ENCODE data around the gene SCYL2. TPM values are rescaled to one million over a fixed set of nuclear protein-coding genes. Genes with fewer than 3 reads are reported as not detected.

Gene SCYL2
- total RNA-seq, 1 experiment from 2014 or later = 49.5 TPM

DNA sequence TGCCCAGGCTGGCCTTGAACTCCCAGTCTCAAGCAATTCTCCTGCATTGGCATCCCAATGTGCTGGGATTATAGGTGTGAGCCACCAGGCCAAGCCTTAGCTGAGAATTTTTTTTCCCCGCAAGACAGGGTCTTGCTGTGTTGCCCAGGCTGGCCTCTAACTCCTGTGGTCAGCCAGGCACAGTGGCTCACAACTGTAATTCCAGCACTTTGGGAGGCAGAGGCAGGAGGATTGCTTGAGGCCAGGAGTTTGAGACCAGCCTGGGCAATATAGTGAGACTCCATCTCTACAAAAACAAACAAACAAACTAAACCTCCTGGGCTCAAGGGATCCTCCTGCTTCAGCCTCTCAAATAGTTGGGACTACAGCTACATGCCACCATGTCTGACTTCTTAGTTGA is 27.4 kb upstream of the SCYL2 start:
- TF ChIP-seq, protein P1, sequence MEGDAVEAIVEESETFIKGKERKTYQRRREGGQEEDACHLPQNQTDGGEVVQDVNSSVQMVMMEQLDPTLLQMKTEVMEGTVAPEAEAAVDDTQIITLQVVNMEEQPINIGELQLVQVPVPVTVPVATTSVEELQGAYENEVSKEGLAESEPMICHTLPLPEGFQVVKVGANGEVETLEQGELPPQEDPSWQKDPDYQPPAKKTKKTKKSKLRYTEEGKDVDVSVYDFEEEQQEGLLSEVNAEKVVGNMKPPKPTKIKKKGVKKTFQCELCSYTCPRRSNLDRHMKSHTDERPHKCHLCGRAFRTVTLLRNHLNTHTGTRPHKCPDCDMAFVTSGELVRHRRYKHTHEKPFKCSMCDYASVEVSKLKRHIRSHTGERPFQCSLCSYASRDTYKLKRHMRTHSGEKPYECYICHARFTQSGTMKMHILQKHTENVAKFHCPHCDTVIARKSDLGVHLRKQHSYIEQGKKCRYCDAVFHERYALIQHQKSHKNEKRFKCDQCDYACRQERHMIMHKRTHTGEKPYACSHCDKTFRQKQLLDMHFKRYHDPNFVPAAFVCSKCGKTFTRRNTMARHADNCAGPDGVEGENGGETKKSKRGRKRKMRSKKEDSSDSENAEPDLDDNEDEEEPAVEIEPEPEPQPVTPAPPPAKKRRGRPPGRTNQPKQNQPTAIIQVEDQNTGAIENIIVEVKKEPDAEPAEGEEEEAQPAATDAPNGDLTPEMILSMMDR (IDR thresholded peaks at IDR 0.05; ENCODE audit: insufficient read depth in 1 of 2, low read depth in 1 of 2, low read length in 1 of 2, severe bottlenecking in 1 of 2, unreplicated experiment in 1 of 2) = no peak
- H3K4me1 ChIP-seq = peaks cover under 1% of the 10 kb centered on the region
- BruUV-seq (replicated peaks) = no TSS peak
- no peak overlapping the region for H3K4me3 ChIP-seq (ENCODE audit: low read depth, low read length)
- H3K36me3 ChIP-seq (ENCODE audit: control insufficient read depth, insufficient read depth, low read length) = no peaks in the 10 kb centered on the region
- no peak overlapping the region for H3K27ac Mint-ChIP-seq (ENCODE audit: unreplicated experiment)
- H3K9me3 ChIP-seq = no peaks in the 10 kb centered on the region
- H3K4me3 Mint-ChIP-seq (ENCODE audit: unreplicated experiment) = no peak overlapping the region
- H3K4me1 Mint-ChIP-seq (ENCODE audit: low read depth, unreplicated experiment) = peaks cover under 1% of the 10 kb centered on the region
- POLR2A ChIA-PET = no interaction called here
- H3K36me3 Mint-ChIP-seq (ENCODE audit: insufficient read depth, unreplicated experiment) = no peaks in the 10 kb centered on the region
- intact Hi-C loops (cut with micrococcal nuclease; ENCODE audit: unreplicated experiment) = loop anchor here (10.0 kb wide), 1 partner anchor 155 kb away; no protein-coding TSS in a partner anchor
- no peaks in the 10 kb centered on the region for H3K27me3 ChIP-seq (replicated peaks; ENCODE audit: control insufficient read depth, insufficient read depth, low read length)
- H3K27me3 Mint-ChIP-seq (ENCODE audit: insufficient read depth, unreplicated experiment) = no peaks in the 10 kb centered on the region
- H3K9me3 Mint-ChIP-seq (ENCODE audit: unreplicated experiment) = no peaks in the 10 kb centered on the region
- CTCF ChIA-PET = no interaction called here
- no peak for DNase-seq

DNA sequence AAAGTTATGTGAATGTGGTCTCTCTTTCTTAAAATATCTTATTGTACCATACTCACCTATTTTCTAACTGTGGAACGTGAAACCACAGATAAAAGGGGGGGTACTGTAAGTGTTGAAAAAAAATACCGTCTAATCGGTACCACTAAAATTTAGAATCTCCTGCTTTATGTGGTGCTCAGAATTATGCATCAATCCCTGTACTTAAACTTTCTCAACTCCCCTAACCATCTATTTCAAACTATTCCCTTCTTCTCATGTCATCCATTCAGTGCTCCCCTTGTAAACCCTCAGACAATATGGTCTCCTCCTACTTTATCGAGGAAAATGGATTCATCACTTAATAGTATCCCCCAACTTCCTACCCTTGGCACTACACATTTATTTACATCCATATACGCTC is 23.8 kb upstream of the SCYL2 start:
- no peak for DNase-seq
- Mint-ChIP-seq H3K27ac (ENCODE audit: unreplicated experiment) (no peak overlapping the region), H3K9me3 (ENCODE audit: unreplicated experiment) (no peaks in the 10 kb centered on the region), H3K36me3 (ENCODE audit: insufficient read depth, unreplicated experiment) (no peaks in the 10 kb centered on the region), H3K4me1 (ENCODE audit: low read depth, unreplicated experiment) (no peaks in the 10 kb centered on the region), H3K27me3 (ENCODE audit: insufficient read depth, unreplicated experiment) (no peaks in the 10 kb centered on the region), H3K4me3 (ENCODE audit: unreplicated experiment) (no peak overlapping the region)
- no TSS peak for BruUV-seq (replicated peaks)
- Histone ChIP-seq H3K27me3 (replicated peaks; ENCODE audit: control insufficient read depth, insufficient read depth, low read length) (no peaks in the 10 kb centered on the region), H3K4me3 (ENCODE audit: low read depth, low read length) (no peak overlapping the region), H3K9me3 (no peaks in the 10 kb centered on the region), H3K36me3 (ENCODE audit: control insufficient read depth, insufficient read depth, low read length) (no peaks in the 10 kb centered on the region), H3K4me1 (no peaks in the 10 kb centered on the region)
- TF ChIP-seq, protein P1 (IDR thresholded peaks at IDR 0.05; ENCODE audit: insufficient read depth in 1 of 2, low read depth in 1 of 2, low read length in 1 of 2, severe bottlenecking in 1 of 2, unreplicated experiment in 1 of 2) = no peak
- ChIA-PET CTCF (no interaction called here), POLR2A (no interaction called here)
- intact Hi-C loops (cut with micrococcal nuclease; ENCODE audit: unreplicated experiment) = no loop called here

DNA sequence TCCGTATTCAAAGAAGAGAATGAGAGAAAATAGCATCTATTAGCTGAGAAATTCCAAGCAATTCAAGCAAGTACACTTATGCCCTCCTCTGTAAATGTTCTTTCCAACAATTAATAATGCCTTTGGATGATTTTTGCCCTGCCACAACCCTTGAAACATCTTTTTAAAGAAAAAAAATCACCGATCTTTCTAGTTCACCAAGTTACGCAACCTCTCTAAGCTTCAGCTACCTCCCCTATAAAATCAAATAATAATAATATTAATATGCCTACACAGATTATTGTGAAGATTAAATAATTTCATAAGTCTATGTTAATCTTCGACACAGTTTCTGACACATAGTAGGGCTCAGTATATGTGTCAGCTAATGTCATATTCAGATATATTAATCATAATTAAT is 19.2 kb upstream of the SCYL2 start:
- peaks cover 11% of the 10 kb centered on the region; the same call in 1 of the 2 replicates for H3K4me1 ChIP-seq
- TF ChIP-seq, protein P1 (IDR thresholded peaks at IDR 0.05; ENCODE audit: insufficient read depth in 1 of 2, low read depth in 1 of 2, low read length in 1 of 2, severe bottlenecking in 1 of 2, unreplicated experiment in 1 of 2) = no peak
- Mint-ChIP-seq H3K27ac (ENCODE audit: unreplicated experiment) (no peak overlapping the region), H3K27me3 (ENCODE audit: insufficient read depth, unreplicated experiment) (no peaks in the 10 kb centered on the region), H3K4me3 (ENCODE audit: unreplicated experiment) (no peak overlapping the region), H3K9me3 (ENCODE audit: unreplicated experiment) (no peaks in the 10 kb centered on the region), H3K4me1 (ENCODE audit: low read depth, unreplicated experiment) (no peaks in the 10 kb centered on the region), H3K36me3 (ENCODE audit: insufficient read depth, unreplicated experiment) (no peaks in the 10 kb centered on the region)
- no peak for DNase-seq
- H3K4me3 ChIP-seq (ENCODE audit: low read depth, low read length) = no peak overlapping the region
- no TSS peak for BruUV-seq (replicated peaks)
- CTCF ChIA-PET = no interaction called here
- no peaks in the 10 kb centered on the region for H3K27me3 ChIP-seq (replicated peaks; ENCODE audit: control insufficient read depth, insufficient read depth, low read length)
- no peaks in the 10 kb centered on the region for H3K36me3 ChIP-seq (ENCODE audit: control insufficient read depth, insufficient read depth, low read length)
- no peaks in the 10 kb centered on the region for H3K9me3 ChIP-seq
- POLR2A ChIA-PET = no interaction called here
- intact Hi-C loops (cut with micrococcal nuclease; ENCODE audit: unreplicated experiment) = no loop called here

Measured in Caco-2 (cell line).